ENCODE data around the gene SMYD3. TPM values are rescaled to one million over a fixed set of nuclear protein-coding genes. Genes with fewer than 3 reads are reported as not detected.

The SMYD3 gene
- total RNA-seq, 1 donor, result 171 TPM

DNA sequence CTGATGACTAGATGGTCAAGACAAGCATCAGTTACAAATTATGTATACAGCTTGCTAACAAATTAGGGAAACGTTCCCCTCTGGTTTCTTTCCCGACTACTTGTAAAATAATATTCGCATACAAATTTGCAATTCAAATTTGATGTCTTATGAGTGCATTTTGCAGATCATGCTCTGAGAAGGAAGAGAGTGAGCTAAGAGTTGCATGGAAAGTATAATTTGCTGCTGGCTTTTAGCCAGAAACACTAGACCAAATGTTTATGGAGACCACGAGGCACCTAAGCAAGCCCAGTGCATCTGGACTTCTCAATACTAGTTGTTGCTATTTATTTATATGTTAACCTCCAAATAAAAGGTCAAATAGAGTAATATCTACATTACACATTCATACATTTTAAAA lies 216.0 kb downstream of the SMYD3 start:
- no peak overlapping the region for H3K4me3 ChIP-seq (ENCODE audit: insufficient read depth, low read length)
- H3K9me3 ChIP-seq (ENCODE audit: low read depth, low read length), result no peaks in the 10 kb centered on the region
- H3K27ac ChIP-seq (ENCODE audit: low read depth, low read length), result no peak overlapping the region
- no peaks in the 10 kb centered on the region for H4K20me1 ChIP-seq (ENCODE audit: insufficient read depth, low read length)
- H3K4me1 ChIP-seq (ENCODE audit: insufficient read depth, low read length), result no peaks in the 10 kb centered on the region
- no peaks in the 10 kb centered on the region for H3K27me3 ChIP-seq (ENCODE audit: insufficient read depth, low read length)
- DNase-seq (ENCODE audit: insufficient read length, low spot score, missing footprints), result no peak
- TF ChIP-seq, protein P1, sequence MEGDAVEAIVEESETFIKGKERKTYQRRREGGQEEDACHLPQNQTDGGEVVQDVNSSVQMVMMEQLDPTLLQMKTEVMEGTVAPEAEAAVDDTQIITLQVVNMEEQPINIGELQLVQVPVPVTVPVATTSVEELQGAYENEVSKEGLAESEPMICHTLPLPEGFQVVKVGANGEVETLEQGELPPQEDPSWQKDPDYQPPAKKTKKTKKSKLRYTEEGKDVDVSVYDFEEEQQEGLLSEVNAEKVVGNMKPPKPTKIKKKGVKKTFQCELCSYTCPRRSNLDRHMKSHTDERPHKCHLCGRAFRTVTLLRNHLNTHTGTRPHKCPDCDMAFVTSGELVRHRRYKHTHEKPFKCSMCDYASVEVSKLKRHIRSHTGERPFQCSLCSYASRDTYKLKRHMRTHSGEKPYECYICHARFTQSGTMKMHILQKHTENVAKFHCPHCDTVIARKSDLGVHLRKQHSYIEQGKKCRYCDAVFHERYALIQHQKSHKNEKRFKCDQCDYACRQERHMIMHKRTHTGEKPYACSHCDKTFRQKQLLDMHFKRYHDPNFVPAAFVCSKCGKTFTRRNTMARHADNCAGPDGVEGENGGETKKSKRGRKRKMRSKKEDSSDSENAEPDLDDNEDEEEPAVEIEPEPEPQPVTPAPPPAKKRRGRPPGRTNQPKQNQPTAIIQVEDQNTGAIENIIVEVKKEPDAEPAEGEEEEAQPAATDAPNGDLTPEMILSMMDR (IDR thresholded peaks at IDR 0.05; ENCODE audit: extremely low read depth, low read depth, low read length), result no peak
- no peak overlapping the region for H2AFZ ChIP-seq (ENCODE audit: low read length)
- H3K36me3 ChIP-seq (ENCODE audit: insufficient read depth, low read length), result no peaks in the 10 kb centered on the region
- no peak overlapping the region for H3K4me2 ChIP-seq (ENCODE audit: insufficient read depth, low read length)
- H3K79me2 ChIP-seq (ENCODE audit: insufficient read depth, low read length), result no peaks in the 10 kb centered on the region

DNA sequence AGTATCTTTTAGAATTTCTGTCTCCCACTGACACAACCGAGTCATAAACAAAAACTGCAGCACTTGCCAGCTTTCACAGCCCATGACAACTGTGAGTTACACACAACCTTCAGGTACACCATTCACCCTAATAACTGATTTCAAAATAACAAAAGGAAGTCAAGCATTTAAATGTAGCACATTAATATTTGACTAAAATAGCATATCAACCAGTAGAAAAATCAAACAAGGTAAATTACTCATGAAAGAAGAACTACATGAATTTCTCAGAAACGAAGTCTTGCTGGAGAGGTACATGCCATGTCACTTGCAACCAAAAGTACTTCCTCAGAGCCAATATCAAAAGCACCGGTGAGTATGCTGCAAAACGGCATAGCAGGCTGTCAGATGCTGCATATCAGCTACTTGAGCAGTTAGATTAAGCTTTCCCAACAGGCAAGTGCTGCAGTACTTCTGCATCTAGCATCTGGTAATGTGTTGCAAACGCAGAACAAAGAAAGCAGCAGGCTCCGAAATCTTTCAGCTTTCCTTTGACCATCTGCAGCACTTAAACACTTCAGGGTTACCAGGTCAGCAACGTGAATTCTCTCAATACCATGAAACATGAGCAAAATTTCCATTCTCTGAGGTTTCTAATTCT lies 223.2 kb downstream of the SMYD3 start:
- Histone ChIP-seq H3K4me3 (ENCODE audit: insufficient read depth, low read length) (no peak overlapping the region), H3K4me1 (ENCODE audit: insufficient read depth, low read length) (no peaks in the 10 kb centered on the region), H3K79me2 (ENCODE audit: insufficient read depth, low read length) (no peaks in the 10 kb centered on the region), H3K9me3 (ENCODE audit: low read depth, low read length) (no peaks in the 10 kb centered on the region), H3K4me2 (ENCODE audit: insufficient read depth, low read length) (no peak overlapping the region), H3K36me3 (ENCODE audit: insufficient read depth, low read length) (no peaks in the 10 kb centered on the region), H4K20me1 (ENCODE audit: insufficient read depth, low read length) (no peaks in the 10 kb centered on the region), H3K27me3 (ENCODE audit: insufficient read depth, low read length) (no peaks in the 10 kb centered on the region), H3K27ac (ENCODE audit: low read depth, low read length) (no peak overlapping the region), H2AFZ (ENCODE audit: low read length) (no peak overlapping the region)
- TF ChIP-seq, protein P1 (IDR thresholded peaks at IDR 0.05; ENCODE audit: extremely low read depth, low read depth, low read length), result no peak
- no peak for DNase-seq (ENCODE audit: insufficient read length, low spot score, missing footprints)

GRCh38 chr1:246281639-246282038 lies 225.4 kb downstream of the SMYD3 start:
- TF ChIP-seq, protein P1 (IDR thresholded peaks at IDR 0.05; ENCODE audit: extremely low read depth, low read depth, low read length), result no peak
- DNase-seq (ENCODE audit: insufficient read length, low spot score, missing footprints), result no peak
- Histone ChIP-seq H3K9me3 (ENCODE audit: low read depth, low read length) (no peaks in the 10 kb centered on the region), H3K4me2 (ENCODE audit: insufficient read depth, low read length) (no peak overlapping the region), H3K4me1 (ENCODE audit: insufficient read depth, low read length) (no peaks in the 10 kb centered on the region), H3K4me3 (ENCODE audit: insufficient read depth, low read length) (no peak overlapping the region), H4K20me1 (ENCODE audit: insufficient read depth, low read length) (no peaks in the 10 kb centered on the region), H3K79me2 (ENCODE audit: insufficient read depth, low read length) (peaks cover 4% of the 10 kb centered on the region), H3K36me3 (ENCODE audit: insufficient read depth, low read length) (peaks cover 3% of the 10 kb centered on the region), H2AFZ (ENCODE audit: low read length) (no peak overlapping the region), H3K27ac (ENCODE audit: low read depth, low read length) (no peak overlapping the region), H3K27me3 (ENCODE audit: insufficient read depth, low read length) (no peaks in the 10 kb centered on the region)

GRCh38 chr1:246281195-246281594 lies 225.9 kb downstream of the SMYD3 start:
- TF ChIP-seq, protein P1 (IDR thresholded peaks at IDR 0.05; ENCODE audit: extremely low read depth, low read depth, low read length), result no peak
- Histone ChIP-seq H3K9me3 (ENCODE audit: low read depth, low read length) (no peaks in the 10 kb centered on the region), H4K20me1 (ENCODE audit: insufficient read depth, low read length) (no peaks in the 10 kb centered on the region), H3K4me1 (ENCODE audit: insufficient read depth, low read length) (no peaks in the 10 kb centered on the region), H2AFZ (ENCODE audit: low read length) (no peak overlapping the region), H3K36me3 (ENCODE audit: insufficient read depth, low read length) (peaks cover 3% of the 10 kb centered on the region), H3K79me2 (ENCODE audit: insufficient read depth, low read length) (peaks cover 4% of the 10 kb centered on the region), H3K27me3 (ENCODE audit: insufficient read depth, low read length) (no peaks in the 10 kb centered on the region), H3K4me2 (ENCODE audit: insufficient read depth, low read length) (no peak overlapping the region), H3K27ac (ENCODE audit: low read depth, low read length) (no peak overlapping the region), H3K4me3 (ENCODE audit: insufficient read depth, low read length) (no peak overlapping the region)
- DNase-seq (ENCODE audit: insufficient read length, low spot score, missing footprints), result no peak
